ENCODE data around the gene ACAT2. TPM values are rescaled to one million over a fixed set of nuclear protein-coding genes. Genes with fewer than 3 reads are reported as not detected.

The ACAT2 gene
- total RNA-seq, 1 experiment from 2014 or later, result 108 TPM

DNA sequence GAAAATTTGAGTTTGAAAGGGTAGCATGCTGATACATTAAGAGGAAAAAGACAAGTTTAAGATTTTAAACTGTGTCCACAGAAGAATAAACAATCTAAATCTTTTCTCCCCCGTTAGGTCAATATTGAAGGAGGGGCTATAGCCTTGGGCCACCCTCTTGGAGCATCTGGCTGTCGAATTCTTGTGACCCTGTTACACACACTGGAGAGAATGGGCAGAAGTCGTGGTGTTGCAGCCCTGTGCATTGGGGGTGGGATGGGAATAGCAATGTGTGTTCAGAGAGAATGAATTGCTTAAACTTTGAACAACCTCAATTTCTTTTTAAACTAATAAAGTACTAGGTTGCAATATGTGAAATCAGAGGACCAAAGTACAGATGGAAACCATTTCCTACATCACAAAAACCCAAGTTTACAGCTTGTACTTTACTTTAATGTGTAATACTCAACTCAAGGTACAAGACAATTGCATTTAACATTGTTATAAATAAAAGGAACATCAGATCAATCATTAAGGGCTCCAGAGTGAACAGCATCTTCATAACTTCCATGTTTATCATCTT lies 16.8 kb downstream of the ACAT2 start:
- DNase-seq, result no peak
- no peaks in the 10 kb centered on the region for H3K9me3 Mint-ChIP-seq (ENCODE audit: low read depth, unreplicated experiment)
- peaks cover 31% of the 10 kb centered on the region for H3K4me1 Mint-ChIP-seq (ENCODE audit: low read depth, unreplicated experiment)
- H3K27me3 Mint-ChIP-seq (ENCODE audit: unreplicated experiment), result no peaks in the 10 kb centered on the region
- no peak for TF ChIP-seq CTCF (IDR thresholded peaks at IDR 0.05; ENCODE audit: unreplicated experiment)
- H3K4me3 Mint-ChIP-seq (ENCODE audit: low read depth, unreplicated experiment), result no peak overlapping the region
- peak overlapping the region; percentile 57 for H3K27ac Mint-ChIP-seq (ENCODE audit: unreplicated experiment)
- TSS peak; percentile 75 for BruUV-seq (replicated peaks)
- intact Hi-C loops (cut with micrococcal nuclease; ENCODE audit: unreplicated experiment), result no loop called here
- CTCF ChIA-PET, result no interaction called here
- peaks cover 82% of the 10 kb centered on the region for H3K36me3 Mint-ChIP-seq (ENCODE audit: insufficient read depth, unreplicated experiment)

- BruUV-seq (replicated peaks), result TSS peak; percentile 24
- Mint-ChIP-seq H3K27me3 (ENCODE audit: unreplicated experiment) (no peaks in the 10 kb centered on the region), H3K4me3 (ENCODE audit: low read depth, unreplicated experiment) (peak overlapping the region; percentile 86), H3K9me3 (ENCODE audit: low read depth, unreplicated experiment) (no peaks in the 10 kb centered on the region), H3K36me3 (ENCODE audit: insufficient read depth, unreplicated experiment) (peaks cover 93% of the 10 kb centered on the region), H3K4me1 (ENCODE audit: low read depth, unreplicated experiment) (peaks cover 45% of the 10 kb centered on the region), H3K27ac (ENCODE audit: unreplicated experiment) (peak overlapping the region; percentile 98)
- no peak for TF ChIP-seq CTCF (IDR thresholded peaks at IDR 0.05; ENCODE audit: unreplicated experiment)
- CTCF ChIA-PET, result interaction anchor here (1.5 to 2.4 kb wide), 3 partner anchors 62 to 95 kb away, joined by 3 to 16 read pairs (median 9); partner anchors contain the start of gene WTAP
- DNase-seq, result no peak
- intact Hi-C loops (cut with micrococcal nuclease; ENCODE audit: unreplicated experiment), result loop anchor here (5.0 kb wide), 4 partner anchors 61 to 154 kb away; partner anchors contain the start of genes SOD2 and WTAP
Measured at GRCh38 chr6:159788276-159788675, 26.4 kb downstream of the ACAT2 start.

DNA sequence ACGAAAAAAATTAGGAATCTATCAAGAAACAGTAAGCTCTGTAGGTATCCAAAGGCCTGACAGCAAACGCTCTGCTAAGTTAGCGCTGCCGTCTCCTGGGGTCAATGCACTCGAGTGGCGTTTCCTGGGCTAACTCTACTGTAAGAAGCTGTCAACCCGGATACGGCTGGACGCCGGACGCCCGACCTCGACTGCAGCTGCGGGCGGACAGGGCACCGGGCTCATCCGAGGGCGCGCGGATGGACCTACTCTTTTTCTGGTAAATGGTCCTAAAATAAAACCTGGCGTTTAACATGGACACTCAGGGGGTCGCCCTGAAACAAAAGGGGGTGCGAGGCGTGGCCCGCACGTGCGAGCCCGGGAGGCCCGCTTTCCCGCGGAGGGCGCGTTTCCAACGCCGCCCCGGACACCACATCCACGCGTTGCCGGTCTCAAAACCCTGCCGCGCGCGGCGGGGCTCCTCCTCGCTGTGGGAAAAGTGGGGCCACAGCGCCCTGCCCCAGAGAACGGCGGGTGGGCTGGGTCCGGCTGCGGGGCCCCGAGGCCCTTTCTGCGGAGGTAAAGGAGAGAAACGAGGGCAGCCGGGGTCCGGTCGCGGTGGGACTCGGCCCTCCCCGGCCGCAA lies 27.0 kb downstream of the ACAT2 start:
- CTCF ChIA-PET, result interaction anchor here (1.5 to 2.4 kb wide), 3 partner anchors 63 to 95 kb away, joined by 3 to 16 read pairs (median 9); partner anchors contain the start of gene WTAP
- H3K27ac Mint-ChIP-seq (ENCODE audit: unreplicated experiment), result peak overlapping the region; percentile 98
- peaks cover 92% of the 10 kb centered on the region for H3K36me3 Mint-ChIP-seq (ENCODE audit: insufficient read depth, unreplicated experiment)
- no peaks in the 10 kb centered on the region for H3K9me3 Mint-ChIP-seq (ENCODE audit: low read depth, unreplicated experiment)
- H3K4me3 Mint-ChIP-seq (ENCODE audit: low read depth, unreplicated experiment), result peak overlapping the region; percentile 86
- intact Hi-C loops (cut with micrococcal nuclease; ENCODE audit: unreplicated experiment), result loop anchor here (5.0 kb wide), 4 partner anchors 62 to 153 kb away; partner anchors contain the start of genes SOD2 and WTAP
- H3K27me3 Mint-ChIP-seq (ENCODE audit: unreplicated experiment), result no peaks in the 10 kb centered on the region
- TF ChIP-seq CTCF (IDR thresholded peaks at IDR 0.05; ENCODE audit: unreplicated experiment), result no peak
- BruUV-seq (replicated peaks), result no TSS peak
- peaks cover 43% of the 10 kb centered on the region for H3K4me1 Mint-ChIP-seq (ENCODE audit: low read depth, unreplicated experiment)
- peak; percentile 25 for DNase-seq

- no TSS peak for BruUV-seq (replicated peaks)
Measured at GRCh38 chr6:159789377-159790148, 27.7 kb downstream of the ACAT2 start, which contains the start of gene TCP1. TCP1 (minus strand) TSS chr6:159789602; CDS start chr6:159789468, 134 bp downstream.

More at GRCh38 chr6:159789377-159790148, 27.7 kb downstream of the ACAT2 start, which contains the start of gene TCP1:
- H3K27me3 Mint-ChIP-seq (ENCODE audit: unreplicated experiment), result no peaks in the 10 kb centered on the region
- H3K4me1 Mint-ChIP-seq (ENCODE audit: low read depth, unreplicated experiment), result peaks cover 44% of the 10 kb centered on the region
- intact Hi-C loops (cut with micrococcal nuclease; ENCODE audit: unreplicated experiment), result loop anchor here (1.0 to 5.0 kb wide), 5 partner anchors 18 to 153 kb away; partner anchors contain the start of genes SOD2 and WTAP
- H3K9me3 Mint-ChIP-seq (ENCODE audit: low read depth, unreplicated experiment), result no peaks in the 10 kb centered on the region
- TF ChIP-seq CTCF (IDR thresholded peaks at IDR 0.05; ENCODE audit: unreplicated experiment), result no peak
- peak within 1 kb of the TSS; percentile 86 for H3K4me3 Mint-ChIP-seq (ENCODE audit: low read depth, unreplicated experiment)
- CTCF ChIA-PET, result interaction anchor here (0.6 to 2.4 kb wide), 8 partner anchors 12 to 1583 kb away, joined by 3 to 16 read pairs (median 4); partner anchors contain the start of genes ACAT2 and WTAP
- peak within 1 kb of the TSS; percentile 98 for H3K27ac Mint-ChIP-seq (ENCODE audit: unreplicated experiment)
- DNase-seq, result peak; percentile 98
- H3K36me3 Mint-ChIP-seq (ENCODE audit: insufficient read depth, unreplicated experiment), result peaks cover 92% of the 10 kb centered on the region

Data from Calu3 (cell line).